IMR-90 (cell line): ENCODE data around the gene BTBD17. TPM values are rescaled to one million over a fixed set of nuclear protein-coding genes. Genes with fewer than 3 reads are reported as not detected.

Source experiments
- ATAC-seq: fragments of 200-7000 bp; cut with Tn5 transposase; 2 replicates; pipeline ENCODE4 v1.9.1; 2020; ENCODE audit warnings: low read depth, mild to moderate bottlenecking, moderate library complexity
- BruUV-seq: library from RNA; stranded (reverse); fragments of 400-500 nt; replicated peaks from 2 replicates; lab custom pipeline; 2021; lab: Mats Ljungman, UMichigan
- CTCF ChIA-PET: fragments of 300-600 bp; formaldehyde crosslinking; extraction: SDS; loops from one replicate; lab custom pipeline; 2021; ENCODE audit warnings: antibody characterized with exemption; lab: Yijun Ruan, JAX
- POLR2A ChIA-PET: fragments of 300-600 bp; sonication (Branson Sonifier 250); formaldehyde crosslinking; loops from one replicate; lab custom pipeline; 2022; ENCODE audit warnings: antibody characterized with exemption; ENCODE audit not compliant: unreplicated experiment; lab: Charles Lee
- DNase-seq: peaks from one replicate; pipeline ENCODE4 v3.0.0; 2013
- H2AFZ ChIP-seq: replicated peaks from 2 replicates; pipeline ENCODE3; 2013; ENCODE audit warnings: low read length, mild to moderate bottlenecking; ENCODE audit not compliant: poor library complexity
- H2AK5ac ChIP-seq: 2 replicates; pipeline ENCODE4 v1.6.1; 2013; ENCODE audit warnings: low read depth, low read length, inconsistent platforms
- H2AK9ac ChIP-seq: replicated peaks from 2 replicates; pipeline ENCODE3; 2013; ENCODE audit warnings: mild to moderate bottlenecking, low read depth, low read length, moderate library complexity; ENCODE audit not compliant: poor library complexity
- H2BK120ac ChIP-seq: 2 replicates; pipeline ENCODE4 v1.6.1; 2013; ENCODE audit warnings: low read depth, low read length, inconsistent platforms
- H2BK15ac ChIP-seq: 3 replicates; pipeline ENCODE4 v1.6.1; 2013; ENCODE audit warnings: low read depth, low read length, inconsistent platforms
- H2BK20ac ChIP-seq: 2 replicates; pipeline ENCODE4 v1.6.1; 2013; ENCODE audit warnings: low read depth, mild to moderate bottlenecking, inconsistent platforms, low read length, moderate library complexity
- H2BK5ac ChIP-seq: 2 replicates; pipeline ENCODE4 v1.6.1; 2013; ENCODE audit warnings: mild to moderate bottlenecking, low read depth, low read length, inconsistent platforms; ENCODE audit not compliant: poor library complexity, severe bottlenecking
- H3K14ac ChIP-seq: replicated peaks from 2 replicates; pipeline ENCODE4 v1.6.1; 2013; ENCODE audit warnings: low read depth, low read length, inconsistent platforms
- H3K18ac ChIP-seq: 2 replicates; pipeline ENCODE4 v1.6.1; 2013; ENCODE audit warnings: low read depth, low read length, control low read depth
- H3K23ac ChIP-seq: 2 replicates; pipeline ENCODE4 v1.6.1; 2013; ENCODE audit warnings: low read depth, low read length, inconsistent platforms
- H3K27ac ChIP-seq: 2 replicates; pipeline ENCODE4 v1.5.1; 2013; ENCODE audit warnings: mild to moderate bottlenecking, control low read depth, low read length; ENCODE audit not compliant: insufficient read depth
- H3K27me3 ChIP-seq: 2 replicates; pipeline ENCODE4 v1.6.1; 2013; ENCODE audit warnings: low read length; ENCODE audit not compliant: control insufficient read depth, insufficient read depth
- H3K36me3 ChIP-seq: 2 replicates; pipeline ENCODE4 v1.6.1; 2013; ENCODE audit warnings: low read length, mixed read lengths; ENCODE audit not compliant: control insufficient read depth, insufficient read depth
- H3K4ac ChIP-seq: 2 replicates; pipeline ENCODE4 v1.6.1; 2013; ENCODE audit warnings: low read depth, low read length, inconsistent platforms
- H3K4me1 ChIP-seq: 2 replicates; pipeline ENCODE4 v1.6.1; 2013; ENCODE audit warnings: low read length, mixed read lengths; ENCODE audit not compliant: control insufficient read depth, insufficient read depth
- H3K4me2 ChIP-seq: 2 replicates; pipeline ENCODE4 v1.6.1; 2013; ENCODE audit warnings: low read depth, mild to moderate bottlenecking, control low read depth, low read length, moderate library complexity
- H3K4me3 ChIP-seq: 2 replicates; pipeline ENCODE4 v1.5.1; 2013; ENCODE audit warnings: low read depth, mild to moderate bottlenecking, control low read depth, low read length, moderate library complexity; ENCODE audit not compliant: insufficient read depth
- H3K56ac ChIP-seq: 2 replicates; pipeline ENCODE4 v1.6.1; 2013; ENCODE audit warnings: low read length, inconsistent platforms; ENCODE audit not compliant: insufficient read depth; ENCODE audit errors: extremely low read depth
- H3K79me1 ChIP-seq, 2 experiments: 2 replicates each; pipeline ENCODE4 v1.6.1; 2013; ENCODE audit warnings: low read length in 2 of 2, inconsistent platforms in 1 of 2, low read depth in 1 of 2
- H3K9ac ChIP-seq: 2 replicates; pipeline ENCODE4 v1.6.1; 2013; ENCODE audit warnings: low read depth, low read length, control low read depth
- H3K9me1 ChIP-seq: 2 replicates; pipeline ENCODE4 v1.6.1; 2013; ENCODE audit warnings: low read length, inconsistent platforms; ENCODE audit not compliant: insufficient read depth
- H3K9me3 ChIP-seq: 2 replicates; pipeline ENCODE4 v1.6.1; 2013; ENCODE audit warnings: low read length; ENCODE audit not compliant: control insufficient read depth, insufficient read depth
- H4K20me1 ChIP-seq: 2 replicates; pipeline ENCODE4 v1.6.1; 2013; ENCODE audit warnings: low read length, inconsistent platforms; ENCODE audit not compliant: insufficient read depth
- H4K5ac ChIP-seq: 2 replicates; pipeline ENCODE4 v1.6.1; 2013; ENCODE audit warnings: mild to moderate bottlenecking, low read depth, low read length, control low read depth
- H4K8ac ChIP-seq, 2 experiments: 2 replicates each; pipeline ENCODE4 v1.6.1; 2013; ENCODE audit warnings: low read depth in 2 of 2, low read length in 2 of 2, control low read depth in 1 of 2, inconsistent platforms in 1 of 2
- H4K91ac ChIP-seq: 2 replicates; pipeline ENCODE4 v1.6.1; 2013; ENCODE audit warnings: low read depth, low read length, inconsistent platforms; ENCODE audit not compliant: insufficient read depth
- FOS ChIP-seq: fragments of 150-350 bp; IDR thresholded peaks from 2 replicates; pipeline ENCODE4 v1.6.1; 2016; ENCODE audit warnings: low read depth, low read length
- MAFK ChIP-seq: IDR thresholded peaks from 2 replicates; pipeline ENCODE4 v1.6.1; 2012; ENCODE audit warnings: low read depth, low read length, improper control_type of control experiment
- MAZ ChIP-seq: IDR thresholded peaks from 2 replicates; pipeline ENCODE4 v1.6.1; 2012; ENCODE audit warnings: low read depth, mild to moderate bottlenecking, low read length, improper control_type of control experiment, moderate library complexity, borderline replicate concordance
- MXI1 ChIP-seq: IDR thresholded peaks from 2 replicates; pipeline ENCODE4 v1.6.1; 2012; ENCODE audit warnings: low read depth, mild to moderate bottlenecking, low read length, moderate library complexity, borderline replicate concordance
- POLR2A ChIP-seq: IDR thresholded peaks from 2 replicates; pipeline ENCODE4 v1.6.1; 2012; ENCODE audit warnings: mild to moderate bottlenecking, low read depth, low read length
- RAD21 ChIP-seq: IDR thresholded peaks from 2 replicates; pipeline ENCODE4 v1.6.1; 2012; ENCODE audit warnings: low read length, improper control_type of control experiment
- RCOR1 ChIP-seq: IDR thresholded peaks from 2 replicates; pipeline ENCODE4 v1.6.1; 2012; ENCODE audit warnings: mild to moderate bottlenecking, low read length, improper control_type of control experiment; ENCODE audit not compliant: insufficient replicate concordance
- whole genome bisulfite sequencing, 2 experiments: methylation state at CpG; one replicate each; pipeline versions ENCODE4 v1.1.5 to v1.1.7; 2013; ENCODE audit warnings: missing lambda C conversion rate in 2 of 2; ENCODE audit not compliant: insufficient read length in 1 of 2; ENCODE audit errors: extremely low coverage in 2 of 2; 5-methylcytosine and 5-hydroxymethylcytosine counted together
- dilution Hi-C: fragments of 300-500 bp; cut with HindIII; formaldehyde crosslinking; loops from one replicate; pipeline ENCODE4 v1.14.3; 2018; ENCODE audit warnings: low sequenced_read_pairs; ENCODE audit not compliant: unreplicated experiment
- in situ Hi-C: fragments of 300-500 bp; cut with MboI; formaldehyde crosslinking; loops from 3 replicates; pipeline ENCODE4 v1.14.3; 2019; ENCODE audit warnings: low sequenced_read_pairs, inconsistent platforms, mixed read lengths
- intact Hi-C: fragments of 100-400 bp; cut with micrococcal nuclease; formaldehyde crosslinking; loops from 2 replicates; pipeline ENCODE4 v1.10.0; 2022
- polyA plus RNA-seq, 3 experiments: library from polyadenylated mRNA; depleted of rRNA; stranded (reverse); fragments of >200 nt; gene quantifications; 2 replicates each; pipeline ENCODE4 v1.2.3, GENCODE V29; 2012; ENCODE audit warnings: low replicate concordance in 1 of 3
- total RNA-seq: library from RNA; depleted of rRNA; stranded (reverse); fragments of >200 nt; gene quantifications from 2 replicates; pipeline ENCODE4 v1.2.3, GENCODE V29; 2012
- TF ChIP-seq, protein P1 (sequence below): fragments of 150-350 bp; IDR thresholded peaks from 2 replicates; pipeline ENCODE4 v1.6.1; 2016; ENCODE audit warnings: low read depth, mild to moderate bottlenecking, low read length, moderate library complexity, borderline replicate concordance

Gene BTBD17
- total and polyA plus RNA-seq, 2 of the 4 experiments (the other 2 are of a cell fraction) = not detected

DNA sequence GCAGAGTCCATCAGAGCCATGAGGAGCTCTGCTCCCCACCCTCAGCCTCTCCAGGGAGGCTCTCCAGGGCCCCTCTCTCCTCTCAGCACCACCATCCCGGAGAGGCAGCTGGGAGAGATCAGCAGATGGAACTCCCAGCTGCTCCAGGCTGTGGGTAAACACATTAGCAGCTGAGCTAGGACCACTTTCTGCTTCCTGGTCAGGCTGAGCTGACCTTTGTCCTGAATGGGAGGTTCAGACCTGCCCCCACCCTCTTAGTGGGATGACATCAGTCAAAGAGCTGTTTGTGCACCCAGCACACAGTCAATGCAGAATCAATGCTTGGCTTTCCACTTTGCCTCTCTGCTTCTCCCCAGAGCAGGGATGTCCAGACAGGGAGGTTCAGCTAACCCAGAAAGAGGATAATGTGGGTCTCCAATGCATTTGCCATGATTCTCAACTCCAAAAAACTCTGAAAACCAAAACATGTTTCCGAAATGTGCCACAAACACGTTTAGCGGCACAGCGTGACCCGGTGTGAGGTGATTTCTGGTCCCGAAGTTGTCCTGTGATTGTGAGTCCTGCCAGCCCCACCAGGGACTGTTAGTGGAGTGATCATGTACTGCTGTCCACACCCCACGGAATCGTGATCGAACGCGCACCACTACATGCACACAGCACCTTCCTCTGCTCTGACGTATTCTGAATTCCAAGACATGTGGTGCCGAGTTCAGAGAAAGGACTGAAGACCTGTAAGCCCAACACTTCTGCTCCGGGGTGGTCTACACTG is 12.4 kb upstream of the BTBD17 start:
- WGBS, 2 experiments = no CpG with 5 or more reads among the region's 15 CpGs
- no peak overlapping the region for H3K27ac ChIP-seq

More for the DNA sequence above, 12.4 kb upstream of the BTBD17 start:
- Histone ChIP-seq H2AFZ (no peak overlapping the region), H4K5ac (no peak overlapping the region), H3K56ac (no peak overlapping the region), H3K36me3 (no peaks in the 10 kb centered on the region), H3K27me3 (no peaks in the 10 kb centered on the region), H3K9me3 (no peaks in the 10 kb centered on the region), H3K23ac (no peak overlapping the region), H4K8ac (no peak overlapping the region), H3K18ac (no peak overlapping the region), H4K20me1 (no peaks in the 10 kb centered on the region), H3K4me3 (no peak overlapping the region), H3K4me2 (no peak overlapping the region), H4K91ac (no peak overlapping the region), H3K4ac (no peak overlapping the region), H2BK120ac (no peak overlapping the region), H3K79me1 (no peaks in the 10 kb centered on the region), H3K4me1 (no peaks in the 10 kb centered on the region), H3K9me1 (no peaks in the 10 kb centered on the region), H2BK20ac (no peak overlapping the region), H2BK15ac (no peak overlapping the region), H3K14ac (no peak overlapping the region), H2AK5ac (no peak overlapping the region), H2BK5ac (no peak overlapping the region), H2AK9ac (no peak overlapping the region), H3K9ac (no peak overlapping the region)
- dilution Hi-C loops = no loop called here
- no peak for TF ChIP-seq MAZ
- TF ChIP-seq MXI1 = no peak
- no peak for TF ChIP-seq RAD21
- TF ChIP-seq FOS = no peak
- no peak for TF ChIP-seq RCOR1
- no peak for TF ChIP-seq POLR2A
- no peak for TF ChIP-seq MAFK
- TF ChIP-seq, protein P1, sequence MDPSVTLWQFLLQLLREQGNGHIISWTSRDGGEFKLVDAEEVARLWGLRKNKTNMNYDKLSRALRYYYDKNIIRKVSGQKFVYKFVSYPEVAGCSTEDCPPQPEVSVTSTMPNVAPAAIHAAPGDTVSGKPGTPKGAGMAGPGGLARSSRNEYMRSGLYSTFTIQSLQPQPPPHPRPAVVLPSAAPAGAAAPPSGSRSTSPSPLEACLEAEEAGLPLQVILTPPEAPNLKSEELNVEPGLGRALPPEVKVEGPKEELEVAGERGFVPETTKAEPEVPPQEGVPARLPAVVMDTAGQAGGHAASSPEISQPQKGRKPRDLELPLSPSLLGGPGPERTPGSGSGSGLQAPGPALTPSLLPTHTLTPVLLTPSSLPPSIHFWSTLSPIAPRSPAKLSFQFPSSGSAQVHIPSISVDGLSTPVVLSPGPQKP = no peak
- in situ Hi-C loops = no loop called here
- ChIA-PET POLR2A (no interaction called here), CTCF (interaction anchor here (0.7 kb wide), 1 partner anchor 19 kb away, joined by 3 read pairs; no protein-coding TSS in a partner anchor)
- no peak for DNase-seq
- no TSS peak for BruUV-seq
- intact Hi-C loops = loop anchor here (10.0 kb wide), 1 partner anchor 491 kb away; no protein-coding TSS in a partner anchor
- no peak for ATAC-seq
